NK-92 treated with Interleukin-12 subunit alpha and Interleukin-12 subunit beta, amount 100 ng/mL, for 24 hours (cell line): ENCODE data around the gene TMEM135.
"Not testable (repeated sequence)": the region's sequence is repeated elsewhere in the genome, so short reads cannot be mapped to it uniquely, and the experiment has no call there.

ENCODE experiments used
- DNase-seq: peaks from one replicate; lab custom pipeline; 2025; lab: John Stamatoyannopoulos, UW

Gene TMEM135

GRCh38 chr11:87020764-87021365, 16.9 kb upstream of the TMEM135 start:
- DNase-seq, result no peak

GRCh38 chr11:87022254-87022653, 15.5 kb upstream of the TMEM135 start:
- no peak for DNase-seq

- no peak for DNase-seq
These were observed 15.0 kb upstream of the TMEM135 start for GRCh38 chr11:87022738-87023137.

- DNase-seq, result not testable (repeated sequence)
These were observed 11.3 kb upstream of the TMEM135 start for GRCh38 chr11:87026415-87026814.

- DNase-seq, result no peak
These were observed 7.2 kb upstream of the TMEM135 start for GRCh38 chr11:87030458-87031054.

GRCh38 chr11:87031433-87032170, 6.1 kb upstream of the TMEM135 start:
- no peak for DNase-seq

GRCh38 chr11:87033561-87033960, 4.2 kb upstream of the TMEM135 start:
- no peak for DNase-seq

- no peak for DNase-seq
These were observed 1.7 kb upstream of the TMEM135 start for GRCh38 chr11:87035976-87036583.

GRCh38 chr11:87036756-87037449, 831 bp upstream of the TMEM135 start:
- no peak for DNase-seq

- DNase-seq, result no peak
These were observed 672 bp downstream of the TMEM135 start for GRCh38 chr11:87038235-87038977.

GRCh38 chr11:87039371-87039770, 1.6 kb downstream of the TMEM135 start:
- DNase-seq, result no peak

GRCh38 chr11:87043894-87044293, 6.2 kb downstream of the TMEM135 start:
- DNase-seq, result no peak

GRCh38 chr11:87046824-87047223, 9.1 kb downstream of the TMEM135 start:
- DNase-seq, result no peak

- DNase-seq, result no peak
These were observed 18.4 kb downstream of the TMEM135 start for GRCh38 chr11:87056091-87056490.

GRCh38 chr11:87057749-87058148, 20.0 kb downstream of the TMEM135 start:
- DNase-seq, result no peak

- DNase-seq, result no peak
These were observed 22.1 kb downstream of the TMEM135 start for GRCh38 chr11:87059596-87060390.

GRCh38 chr11:87061766-87062165, 24.0 kb downstream of the TMEM135 start:
- DNase-seq, result no peak

- DNase-seq, result no peak
These were observed 26.2 kb downstream of the TMEM135 start for GRCh38 chr11:87063982-87064381.

- DNase-seq, result no peak
These were observed 35.1 kb downstream of the TMEM135 start for GRCh38 chr11:87072787-87073186.

GRCh38 chr11:87076260-87076783, 38.6 kb downstream of the TMEM135 start:
- DNase-seq, result no peak
